SK-N-SH (cell line): ENCODE measurements around the gene ENDOV. TPM values are rescaled to one million over a fixed set of nuclear protein-coding genes. Genes with fewer than 3 reads are reported as not detected.
A peak's percentile ranks its signal among the peaks of the same experiment; 100 is the strongest.

Experiments
- CTCF ChIA-PET: fragments of 300-600, 350-600 bp; formaldehyde crosslinking; extraction: SDS; loops from one replicate; lab custom pipeline; 2021; lab: Yijun Ruan, JAX
- POLR2A ChIA-PET: fragments of 350-600 bp; sonication (Branson Sonifier 250); formaldehyde crosslinking; extraction: SDS; loops from one replicate; lab custom pipeline; 2020; ENCODE audit warnings: antibody characterized with exemption, inconsistent platforms; lab: Yijun Ruan, JAX
- DNase-seq: peaks from one replicate; pipeline ENCODE4 v3.0.0; 2012
- H2AFZ ChIP-seq: fragments of 200-600 bp; sonication (generic); 2 replicates; pipeline ENCODE4 v1.8.1; 2016; ENCODE audit warnings: antibody characterized with exemption, mild to moderate bottlenecking, low read depth
- H3F3A ChIP-seq: fragments of 200-600 bp; sonication (generic); replicated peaks from 2 replicates; pipeline ENCODE3; 2016; ENCODE audit warnings: antibody characterized with exemption, mild to moderate bottlenecking; ENCODE audit not compliant: insufficient read depth
- H3K27ac ChIP-seq, 2 experiments: fragments of 200-500 bp in 1 of 2; fragments of 200-600 bp in 1 of 2; sonication (Bioruptor generic) in 1 of 2; sonication (generic), shearing (Covaris generic) in 1 of 2; 2 replicates each; pipeline versions ENCODE4 v1.5.1 to v1.6.1; 2014 to 2016; ENCODE audit warnings: low read depth in 2 of 2, inconsistent platforms in 1 of 2, low read length in 1 of 2, mild to moderate bottlenecking in 1 of 2, mixed read lengths in 1 of 2
- H3K27me3 ChIP-seq: fragments of 200-600 bp; sonication (generic), shearing (Covaris generic); 2 replicates; pipeline ENCODE4 v1.6.1; 2016; ENCODE audit warnings: mixed run types; ENCODE audit not compliant: insufficient read depth
- H3K36me3 ChIP-seq, 2 experiments: fragments of 200-500 bp in 1 of 2; fragments of 200-600 bp in 1 of 2; sonication (Bioruptor generic) in 1 of 2; sonication (generic) in 1 of 2; replicated peaks in 1 of 2; 2 replicates each; pipeline versions ENCODE3 to v1.5.1; 2014 to 2016; ENCODE audit warnings: low read length in 1 of 2, mild to moderate bottlenecking in 1 of 2; ENCODE audit not compliant: insufficient read depth in 2 of 2, control insufficient read depth in 1 of 2
- H3K4me1 ChIP-seq, 2 experiments: fragments of 200-500 bp in 1 of 2; fragments of 200-600 bp in 1 of 2; sonication (Bioruptor generic) in 1 of 2; sonication (generic), shearing (Covaris generic) in 1 of 2; 2 replicates each; pipeline versions ENCODE4 v1.5.1 to v1.6.1; 2014 to 2016; ENCODE audit warnings: low read depth in 1 of 2, low read length in 1 of 2, mixed run types in 1 of 2; ENCODE audit not compliant: insufficient read depth in 2 of 2, control insufficient read depth in 1 of 2
- H3K4me2 ChIP-seq: fragments of 200-600 bp; sonication (generic), shearing (Covaris generic); 2 replicates; pipeline ENCODE4 v1.6.1; 2017; ENCODE audit warnings: mixed run types
- H3K4me3 ChIP-seq, 2 experiments: fragments of 200-500 bp in 1 of 2; fragments of 200-600 bp in 1 of 2; sonication (Bioruptor generic) in 1 of 2; sonication (generic), shearing (Covaris generic) in 1 of 2; 2 replicates each; pipeline versions ENCODE4 v1.5.1 to v1.8.1; 2014 to 2016; ENCODE audit warnings: low read depth in 2 of 2, inconsistent platforms in 1 of 2, low read length in 1 of 2, mild to moderate bottlenecking in 1 of 2, mixed read lengths in 1 of 2, moderate library complexity in 1 of 2
- H3K79me2 ChIP-seq: fragments of 200-600 bp; sonication (generic); 2 replicates; pipeline ENCODE4 v1.8.1; 2017; ENCODE audit warnings: mild to moderate bottlenecking; ENCODE audit not compliant: insufficient read depth
- H3K9ac ChIP-seq: fragments of 200-600 bp; sonication (generic); 2 replicates; pipeline ENCODE4 v1.6.1; 2017; ENCODE audit warnings: mixed run types
- H3K9me2 ChIP-seq: fragments of 200-600 bp; sonication (generic); 2 replicates; pipeline ENCODE4 v1.6.1; 2017; ENCODE audit warnings: mixed run types
- H3K9me3 ChIP-seq: fragments of 200-600 bp; sonication (generic); 2 replicates; pipeline ENCODE4 v1.6.1; 2017; ENCODE audit warnings: mixed run types, mild to moderate bottlenecking, moderate library complexity
- H4K20me1 ChIP-seq: fragments of 200-600 bp; sonication (generic); 2 replicates; pipeline ENCODE4 v1.6.1; 2017; ENCODE audit warnings: mild to moderate bottlenecking, mixed run types; ENCODE audit not compliant: insufficient read depth
- ELF1 ChIP-seq: IDR thresholded peaks from 2 replicates; pipeline ENCODE4 v1.4.0; 2012
- FOSL2 ChIP-seq: IDR thresholded peaks from 2 replicates; pipeline ENCODE4 v1.4.0; 2012; ENCODE audit warnings: low read depth, mild to moderate bottlenecking, moderate library complexity, borderline replicate concordance
- FOXM1 ChIP-seq: IDR thresholded peaks from 2 replicates; pipeline ENCODE4 v1.4.0; 2012; ENCODE audit warnings: low read depth, mild to moderate bottlenecking
- GATA2 ChIP-seq: sonication (generic); formaldehyde crosslinking; IDR thresholded peaks from 2 replicates; pipeline ENCODE4 v1.5.0; 2020; ENCODE audit warnings: mild to moderate bottlenecking, missing genetic modification reagents
- JUND ChIP-seq: IDR thresholded peaks from 2 replicates; pipeline ENCODE4 v1.4.0; 2012
- MEF2A ChIP-seq: IDR thresholded peaks from 2 replicates; pipeline ENCODE4 v1.4.0; 2012; ENCODE audit warnings: low read depth, borderline replicate concordance
- NRF1 ChIP-seq: IDR thresholded peaks from 2 replicates; pipeline ENCODE4 v1.6.1; 2012; ENCODE audit warnings: low read depth, mild to moderate bottlenecking, low read length
- POLR2AphosphoS5 ChIP-seq: IDR thresholded peaks from 2 replicates; pipeline ENCODE4 v1.6.1; 2012; ENCODE audit warnings: low read depth, low read length
- RFX5 ChIP-seq: IDR thresholded peaks from 2 replicates; pipeline ENCODE4 v1.6.1; 2012; ENCODE audit warnings: mild to moderate bottlenecking, improper control_type of control experiment, low read length
- RXRA ChIP-seq: IDR thresholded peaks from 2 replicates; pipeline ENCODE4 v1.4.0; 2012; ENCODE audit warnings: low read depth, mild to moderate bottlenecking, borderline replicate concordance
- TEAD4 ChIP-seq: IDR thresholded peaks from 2 replicates; pipeline ENCODE4 v1.4.0; 2012; ENCODE audit warnings: mild to moderate bottlenecking, borderline replicate concordance; ENCODE audit not compliant: insufficient read depth
- WGBS: methylation state at CpG from one replicate; pipeline ENCODE4 v1.1.6; 2017; ENCODE audit warnings: low lambda C conversion rate; 5-methylcytosine and 5-hydroxymethylcytosine counted together
- polyA plus RNA-seq, 3 experiments: library from polyadenylated mRNA; depleted of rRNA; stranded (reverse); fragments of >200 nt; gene quantifications; 2 replicates each; pipeline ENCODE4 v1.2.3, GENCODE V29; 2012
- TF ChIP-seq, protein P1 (sequence below): fragments of 150-350 bp; IDR thresholded peaks from 2 replicates; pipeline ENCODE4 v1.6.1; 2016; ENCODE audit warnings: mild to moderate bottlenecking, low read depth, low read length
- TF ChIP-seq, protein P2 (sequence below): IDR thresholded peaks from 2 replicates; pipeline ENCODE4 v1.4.0; 2012; ENCODE audit warnings: low read depth, borderline replicate concordance
- TF ChIP-seq, protein P3 (sequence below): IDR thresholded peaks from 2 replicates; pipeline ENCODE4 v1.4.0; 2012; ENCODE audit warnings: low read depth
- TF ChIP-seq, protein P4 (sequence below): fragments of 200-600 bp; sonication (generic); IDR thresholded peaks from 2 replicates; pipeline ENCODE4 v1.6.1; 2017; ENCODE audit warnings: antibody characterized with exemption, mild to moderate bottlenecking, moderate library complexity

Gene ENDOV
- polyA plus RNA-seq, 1 of the 3 experiments (the other 2 are of a cell fraction) = 83.6 TPM

DNA sequence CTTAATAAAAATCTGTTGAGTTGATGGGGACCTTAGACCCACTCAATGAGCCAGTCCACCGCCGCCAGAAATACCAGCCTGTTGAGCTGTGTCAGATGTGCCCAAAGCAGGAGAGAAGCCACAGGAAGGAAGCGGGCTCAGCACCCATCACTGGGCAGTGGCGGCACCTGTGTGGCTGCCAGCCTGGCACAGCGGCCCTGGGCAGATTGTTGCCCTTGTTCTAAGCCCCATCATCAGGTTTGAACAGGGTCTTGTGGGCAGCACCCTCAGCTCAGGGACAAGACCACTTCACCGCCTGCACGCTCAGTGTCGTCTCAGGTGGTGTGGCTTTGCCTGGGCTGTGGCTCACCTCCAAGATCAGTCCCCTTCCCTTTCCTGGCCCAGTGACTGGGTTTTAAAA is 9.3 kb downstream of the ENDOV start:
- Histone ChIP-seq H3K9ac (no peak overlapping the region), H2AFZ (no peak overlapping the region), H3K4me2 (no peak overlapping the region), H3K9me3 (no peaks in the 10 kb centered on the region), H3F3A (peaks cover 6% of the 10 kb centered on the region), H3K27ac (no peak overlapping the region), H3K9me2 (no peaks in the 10 kb centered on the region), H3K4me1 (no peaks in the 10 kb centered on the region; a peak in 1 of 4 replicates), H3K36me3 (peaks cover 9 to 26% of the 10 kb centered on the region in 2 experiments), H4K20me1 (peaks cover 4% of the 10 kb centered on the region; the same call in 1 of the 2 replicates), H3K27me3 (no peaks in the 10 kb centered on the region), H3K4me3 (no peak overlapping the region), H3K79me2 (no peaks in the 10 kb centered on the region)
- WGBS = 100% methylated on average over 2 of the region's 8 CpGs
- ChIA-PET CTCF (interaction anchor here (1.0 to 6.5 kb wide), 8 partner anchors 8 to 558 kb away, joined by 3 to 81 read pairs (median 18); partner anchors contain the start of gene ENDOV), POLR2A (interaction anchor here (0.8 to 2.6 kb wide), 6 partner anchors 8 to 557 kb away, joined by 3 to 10 read pairs (median 4); partner anchors contain the start of genes ENDOV and GAA)
- no peak for TF ChIP-seq ELF1
- TF ChIP-seq RFX5 = no peak
- TF ChIP-seq JUND = no peak
- TF ChIP-seq, protein P1, sequence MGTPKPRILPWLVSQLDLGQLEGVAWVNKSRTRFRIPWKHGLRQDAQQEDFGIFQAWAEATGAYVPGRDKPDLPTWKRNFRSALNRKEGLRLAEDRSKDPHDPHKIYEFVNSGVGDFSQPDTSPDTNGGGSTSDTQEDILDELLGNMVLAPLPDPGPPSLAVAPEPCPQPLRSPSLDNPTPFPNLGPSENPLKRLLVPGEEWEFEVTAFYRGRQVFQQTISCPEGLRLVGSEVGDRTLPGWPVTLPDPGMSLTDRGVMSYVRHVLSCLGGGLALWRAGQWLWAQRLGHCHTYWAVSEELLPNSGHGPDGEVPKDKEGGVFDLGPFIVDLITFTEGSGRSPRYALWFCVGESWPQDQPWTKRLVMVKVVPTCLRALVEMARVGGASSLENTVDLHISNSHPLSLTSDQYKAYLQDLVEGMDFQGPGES = no peak
- no peak for TF ChIP-seq MEF2A
- TF ChIP-seq, protein P2, sequence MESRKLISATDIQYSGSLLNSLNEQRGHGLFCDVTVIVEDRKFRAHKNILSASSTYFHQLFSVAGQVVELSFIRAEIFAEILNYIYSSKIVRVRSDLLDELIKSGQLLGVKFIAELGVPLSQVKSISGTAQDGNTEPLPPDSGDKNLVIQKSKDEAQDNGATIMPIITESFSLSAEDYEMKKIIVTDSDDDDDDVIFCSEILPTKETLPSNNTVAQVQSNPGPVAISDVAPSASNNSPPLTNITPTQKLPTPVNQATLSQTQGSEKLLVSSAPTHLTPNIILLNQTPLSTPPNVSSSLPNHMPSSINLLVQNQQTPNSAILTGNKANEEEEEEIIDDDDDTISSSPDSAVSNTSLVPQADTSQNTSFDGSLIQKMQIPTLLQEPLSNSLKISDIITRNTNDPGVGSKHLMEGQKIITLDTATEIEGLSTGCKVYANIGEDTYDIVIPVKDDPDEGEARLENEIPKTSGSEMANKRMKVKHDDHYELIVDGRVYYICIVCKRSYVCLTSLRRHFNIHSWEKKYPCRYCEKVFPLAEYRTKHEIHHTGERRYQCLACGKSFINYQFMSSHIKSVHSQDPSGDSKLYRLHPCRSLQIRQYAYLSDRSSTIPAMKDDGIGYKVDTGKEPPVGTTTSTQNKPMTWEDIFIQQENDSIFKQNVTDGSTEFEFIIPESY = no peak
- no peak for TF ChIP-seq FOSL2
- TF ChIP-seq RXRA = no peak
- no peak for TF ChIP-seq TEAD4
- TF ChIP-seq, protein P3, sequence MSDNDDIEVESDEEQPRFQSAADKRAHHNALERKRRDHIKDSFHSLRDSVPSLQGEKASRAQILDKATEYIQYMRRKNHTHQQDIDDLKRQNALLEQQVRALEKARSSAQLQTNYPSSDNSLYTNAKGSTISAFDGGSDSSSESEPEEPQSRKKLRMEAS = no peak
- TF ChIP-seq POLR2AphosphoS5 = no peak
- no peak for TF ChIP-seq NRF1
- TF ChIP-seq GATA2 (CRISPR knock-in tag) = no peak
- no peak for TF ChIP-seq FOXM1
- TF ChIP-seq, protein P4, sequence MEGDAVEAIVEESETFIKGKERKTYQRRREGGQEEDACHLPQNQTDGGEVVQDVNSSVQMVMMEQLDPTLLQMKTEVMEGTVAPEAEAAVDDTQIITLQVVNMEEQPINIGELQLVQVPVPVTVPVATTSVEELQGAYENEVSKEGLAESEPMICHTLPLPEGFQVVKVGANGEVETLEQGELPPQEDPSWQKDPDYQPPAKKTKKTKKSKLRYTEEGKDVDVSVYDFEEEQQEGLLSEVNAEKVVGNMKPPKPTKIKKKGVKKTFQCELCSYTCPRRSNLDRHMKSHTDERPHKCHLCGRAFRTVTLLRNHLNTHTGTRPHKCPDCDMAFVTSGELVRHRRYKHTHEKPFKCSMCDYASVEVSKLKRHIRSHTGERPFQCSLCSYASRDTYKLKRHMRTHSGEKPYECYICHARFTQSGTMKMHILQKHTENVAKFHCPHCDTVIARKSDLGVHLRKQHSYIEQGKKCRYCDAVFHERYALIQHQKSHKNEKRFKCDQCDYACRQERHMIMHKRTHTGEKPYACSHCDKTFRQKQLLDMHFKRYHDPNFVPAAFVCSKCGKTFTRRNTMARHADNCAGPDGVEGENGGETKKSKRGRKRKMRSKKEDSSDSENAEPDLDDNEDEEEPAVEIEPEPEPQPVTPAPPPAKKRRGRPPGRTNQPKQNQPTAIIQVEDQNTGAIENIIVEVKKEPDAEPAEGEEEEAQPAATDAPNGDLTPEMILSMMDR = no peak
- peak; percentile 22 for DNase-seq
